ENCODE measurements around the gene ANKIB1. TPM values are rescaled to one million over a fixed set of nuclear protein-coding genes. Genes with fewer than 3 reads are reported as not detected.

The ANKIB1 gene
- total and polyA plus RNA-seq, 2 donors from 2014 or later: 10.7 to 59.0 TPM

DNA sequence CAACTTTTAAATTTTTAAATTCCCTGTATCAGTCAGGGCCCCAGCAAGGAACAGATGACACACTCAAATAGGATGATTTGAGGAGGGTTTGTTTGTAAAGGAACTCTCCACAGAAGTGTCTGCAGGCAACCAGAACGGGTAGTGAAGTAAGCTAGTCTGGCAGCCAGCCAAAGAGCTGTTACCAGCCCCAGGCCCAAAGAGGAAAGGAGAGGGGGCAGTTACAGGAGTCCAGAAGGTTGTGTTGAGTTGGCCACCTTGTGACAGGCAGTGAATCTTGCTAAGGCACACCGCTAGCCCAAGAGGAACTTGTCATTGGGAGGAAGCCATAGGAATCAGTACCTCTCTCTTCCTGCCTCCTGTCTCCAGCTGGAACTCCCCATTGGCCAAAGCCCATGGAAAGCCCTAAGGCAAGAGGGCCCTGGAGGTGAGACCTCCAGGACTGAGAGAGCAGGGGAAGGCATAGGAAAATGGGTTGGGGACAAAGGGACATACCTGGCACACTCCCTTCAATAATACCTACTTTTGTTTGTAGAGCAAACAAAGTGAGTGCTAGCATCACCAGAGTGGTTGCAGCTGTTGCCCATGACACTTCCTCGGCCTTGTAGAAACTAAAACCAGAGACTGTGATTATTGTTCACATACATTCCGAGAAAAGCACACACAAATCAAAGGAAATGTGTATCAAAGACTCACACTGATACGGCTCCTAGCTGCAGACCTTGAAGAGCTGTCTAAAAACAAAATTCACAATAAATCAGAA is 176.1 kb downstream of the ANKIB1 start:
- FAIRE-seq (no peak), DNase-seq (peak in 4 of 5 donors; percentile 62 to 75 (median 68))
- Histone ChIP-seq H3K4me3 (ENCODE audit: low read length in 3 of 3) (no peak overlapping the region), H3K4me1 (ENCODE audit: control insufficient read depth in 2 of 3, insufficient read depth in 2 of 3, low read depth in 1 of 3, low read length in 3 of 3) (no peaks in the 10 kb centered on the region), H3K27ac (ENCODE audit: low read depth in 2 of 2, low read length in 2 of 2) (no peak overlapping the region), H3K36me3 (ENCODE audit: control insufficient read depth in 2 of 3, insufficient read depth in 3 of 3, low read length in 3 of 3) (no peaks in the 10 kb centered on the region), H3K9me3 (ENCODE audit: control insufficient read depth in 2 of 3, insufficient read depth in 1 of 3, low read length in 3 of 3) (no peaks in the 10 kb centered on the region), H3K27me3 (ENCODE audit: control insufficient read depth, insufficient read depth, low read length) (no peaks in the 10 kb centered on the region), H3K9ac (ENCODE audit: low read length in 3 of 3) (no peak overlapping the region)
- TF ChIP-seq, protein P1, sequence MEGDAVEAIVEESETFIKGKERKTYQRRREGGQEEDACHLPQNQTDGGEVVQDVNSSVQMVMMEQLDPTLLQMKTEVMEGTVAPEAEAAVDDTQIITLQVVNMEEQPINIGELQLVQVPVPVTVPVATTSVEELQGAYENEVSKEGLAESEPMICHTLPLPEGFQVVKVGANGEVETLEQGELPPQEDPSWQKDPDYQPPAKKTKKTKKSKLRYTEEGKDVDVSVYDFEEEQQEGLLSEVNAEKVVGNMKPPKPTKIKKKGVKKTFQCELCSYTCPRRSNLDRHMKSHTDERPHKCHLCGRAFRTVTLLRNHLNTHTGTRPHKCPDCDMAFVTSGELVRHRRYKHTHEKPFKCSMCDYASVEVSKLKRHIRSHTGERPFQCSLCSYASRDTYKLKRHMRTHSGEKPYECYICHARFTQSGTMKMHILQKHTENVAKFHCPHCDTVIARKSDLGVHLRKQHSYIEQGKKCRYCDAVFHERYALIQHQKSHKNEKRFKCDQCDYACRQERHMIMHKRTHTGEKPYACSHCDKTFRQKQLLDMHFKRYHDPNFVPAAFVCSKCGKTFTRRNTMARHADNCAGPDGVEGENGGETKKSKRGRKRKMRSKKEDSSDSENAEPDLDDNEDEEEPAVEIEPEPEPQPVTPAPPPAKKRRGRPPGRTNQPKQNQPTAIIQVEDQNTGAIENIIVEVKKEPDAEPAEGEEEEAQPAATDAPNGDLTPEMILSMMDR (IDR thresholded peaks at IDR 0.05; ENCODE audit: borderline replicate concordance, extremely low read depth, insufficient read depth): no peak
- intact Hi-C loops (cut with DNase I): no loop called here

DNA sequence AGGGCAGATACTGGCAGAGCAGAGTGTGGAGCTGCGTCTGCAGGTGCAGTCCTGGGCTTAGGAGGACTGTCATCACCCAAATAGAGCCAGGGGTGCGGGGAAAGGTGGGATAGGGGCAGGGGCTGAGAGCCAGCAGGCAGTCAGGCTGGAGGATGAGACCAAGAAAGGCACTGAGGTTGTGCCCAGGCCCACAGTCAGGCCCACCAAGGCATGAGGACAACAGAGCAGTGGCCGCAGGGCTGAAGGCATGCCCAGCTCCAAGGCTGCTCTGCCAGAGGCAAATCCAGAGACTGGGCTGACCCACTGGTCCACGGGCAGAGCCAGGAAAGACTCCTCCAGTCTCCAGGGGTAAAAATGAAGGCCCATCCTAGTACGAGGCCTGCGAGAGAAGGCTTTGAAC is 177.2 kb downstream of the ANKIB1 start:
- DNase-seq (no peak), FAIRE-seq (no peak)
- TF ChIP-seq, protein P1 (IDR thresholded peaks at IDR 0.05; ENCODE audit: borderline replicate concordance, extremely low read depth, insufficient read depth): no peak
- Histone ChIP-seq H3K9ac (ENCODE audit: low read length in 3 of 3) (no peak overlapping the region), H3K9me3 (ENCODE audit: control insufficient read depth in 2 of 3, insufficient read depth in 1 of 3, low read length in 3 of 3) (no peaks in the 10 kb centered on the region), H3K4me3 (ENCODE audit: low read length in 3 of 3) (no peak overlapping the region), H3K27me3 (ENCODE audit: control insufficient read depth, insufficient read depth, low read length) (no peaks in the 10 kb centered on the region), H3K4me1 (ENCODE audit: control insufficient read depth in 2 of 3, insufficient read depth in 2 of 3, low read depth in 1 of 3, low read length in 3 of 3) (no peaks in the 10 kb centered on the region), H3K36me3 (ENCODE audit: control insufficient read depth in 2 of 3, insufficient read depth in 3 of 3, low read length in 3 of 3) (no peaks in the 10 kb centered on the region), H3K27ac (ENCODE audit: low read depth in 2 of 2, low read length in 2 of 2) (no peak overlapping the region)
- intact Hi-C loops (cut with DNase I): no loop called here

DNA sequence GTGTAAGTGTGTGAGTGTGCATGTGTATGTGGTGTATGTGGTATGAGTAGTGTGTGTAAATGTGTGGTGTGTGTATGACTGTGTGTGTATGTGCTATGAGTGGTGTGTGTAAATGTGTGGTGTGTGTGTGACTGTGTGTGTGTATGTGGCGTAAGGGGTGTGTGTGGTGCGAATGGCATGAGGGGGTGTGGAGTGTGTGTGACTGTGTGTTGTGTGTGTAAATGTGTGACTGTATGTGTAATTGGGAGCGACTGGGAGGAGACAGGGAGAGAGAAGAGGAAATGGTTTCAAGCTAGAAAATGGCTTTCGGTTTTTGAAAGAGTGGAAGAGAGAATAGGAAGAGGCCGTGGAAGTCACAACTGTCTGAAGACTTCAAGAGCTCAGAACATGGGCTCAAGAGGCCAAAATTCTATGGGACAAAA is 177.9 kb downstream of the ANKIB1 start:
- no peaks in the 10 kb centered on the region for H3K4me1 ChIP-seq (ENCODE audit: control insufficient read depth in 2 of 3, insufficient read depth in 2 of 3, low read depth in 1 of 3, low read length in 3 of 3)
- intact Hi-C loops (cut with DNase I): no loop called here
- TF ChIP-seq, protein P1 (IDR thresholded peaks at IDR 0.05; ENCODE audit: borderline replicate concordance, extremely low read depth, insufficient read depth): no peak
- no peaks in the 10 kb centered on the region for H3K9me3 ChIP-seq (ENCODE audit: control insufficient read depth in 2 of 3, insufficient read depth in 1 of 3, low read length in 3 of 3)
- no peaks in the 10 kb centered on the region for H3K36me3 ChIP-seq (ENCODE audit: control insufficient read depth in 2 of 3, insufficient read depth in 3 of 3, low read length in 3 of 3)
- no peaks in the 10 kb centered on the region for H3K27me3 ChIP-seq (ENCODE audit: control insufficient read depth, insufficient read depth, low read length)
- DNase-seq (no peak), FAIRE-seq (no peak)
- H3K9ac ChIP-seq (ENCODE audit: low read length in 3 of 3): no peak overlapping the region
- peak overlapping the region in 1 of 3 donors; percentile 72 for H3K4me3 ChIP-seq (ENCODE audit: low read length in 3 of 3)
- H3K27ac ChIP-seq (ENCODE audit: low read depth in 2 of 2, low read length in 2 of 2): no peak overlapping the region

Measured in kidney (tissue), 14 donors.